Stimulated activated CD8-positive, alpha-beta memory T cell treated with anti-CD3 and anti-CD28 coated beads, Interleukin-7, amount 100 ng/mL, for 1 hour (primary cell): ENCODE measurements around the gene FGF6.

Source experiments
- DNase-seq, 2 donors: peaks; one replicate each; pipeline ENCODE4 v3.0.0-alpha.2; 2020; ENCODE audit warnings: low read depth in 2 of 2

FGF6 gene

GRCh38 chr12:4447151-4447550 lies 1.5 kb upstream of the FGF6 start:
- no peak for DNase-seq

- no peak for DNase-seq
These were observed 720 bp upstream of the FGF6 start for GRCh38 chr12:4446335-4446734.

- DNase-seq = no peak
These were observed 1.6 kb downstream of the FGF6 start for GRCh38 chr12:4444031-4444430.

- DNase-seq = no peak
These were observed 2.0 kb downstream of the FGF6 start for GRCh38 chr12:4443616-4444015.

GRCh38 chr12:4441355-4442335 lies 4.0 kb downstream of the FGF6 start:
- no peak for DNase-seq

GRCh38 chr12:4440187-4440941 lies 5.3 kb downstream of the FGF6 start:
- DNase-seq = no peak

GRCh38 chr12:4439736-4440135 lies 5.9 kb downstream of the FGF6 start:
- no peak for DNase-seq

- no peak for DNase-seq
These were observed 6.6 kb downstream of the FGF6 start for GRCh38 chr12:4438834-4439596.

GRCh38 chr12:4435537-4435936 lies 10.1 kb downstream of the FGF6 start:
- no peak for DNase-seq

- no peak for DNase-seq
These were observed 10.7 kb downstream of the FGF6 start for GRCh38 chr12:4434706-4435425.

GRCh38 chr12:4434301-4434700 lies 11.3 kb downstream of the FGF6 start:
- DNase-seq = no peak

GRCh38 chr12:4433745-4434058 lies 11.9 kb downstream of the FGF6 start:
- no peak for DNase-seq

- no peak for DNase-seq
These were observed 12.5 kb downstream of the FGF6 start for GRCh38 chr12:4432878-4433744.

- no peak for DNase-seq
These were observed 13.7 kb downstream of the FGF6 start for GRCh38 chr12:4431866-4432265.

GRCh38 chr12:4431436-4431835 lies 14.2 kb downstream of the FGF6 start:
- no peak for DNase-seq

GRCh38 chr12:4424422-4424821 lies 21.2 kb downstream of the FGF6 start:
- no peak for DNase-seq

- DNase-seq = no peak
These were observed 22.0 kb downstream of the FGF6 start for GRCh38 chr12:4423528-4424195.

- no peak for DNase-seq
These were observed 22.6 kb downstream of the FGF6 start for GRCh38 chr12:4422985-4423384.

- no peak for DNase-seq
These were observed 24.0 kb downstream of the FGF6 start for GRCh38 chr12:4421590-4422031.

- no peak for DNase-seq
These were observed 25.4 kb downstream of the FGF6 start for GRCh38 chr12:4420138-4420670.
